ENCODE results near the gene RAPGEF2.

- TF ChIP-seq POLR2A (IDR thresholded peaks at IDR 0.05) (no peak), CTCF (IDR thresholded peaks at IDR 0.05) (no peak)
These were observed 12.6 kb upstream of the RAPGEF2 start for GRCh38 chr4:159090255-159090654.
